D721Med (cell line): ENCODE measurements around the gene GDPD5.

Source experiments
- DNase-seq: peaks from one replicate; pipeline ENCODE4 v3.0.0; 2011; ENCODE audit warnings: low spot score; ENCODE audit not compliant: insufficient read length
- FAIRE-seq: peaks from 2 replicates; lab custom pipeline; 2011; peaks lifted over from hg19 to GRCh38; lab: Jason Lieb, UNC
- TF ChIP-seq, protein P1 (sequence below): IDR thresholded peaks from 2 replicates; pipeline ENCODE4 v1.5.1; 2012; ENCODE audit warnings: mild to moderate bottlenecking, control low read depth; ENCODE audit not compliant: insufficient read depth; ENCODE audit errors: missing control alignments

GDPD5 gene

GRCh38 chr11:75518204-75518549, 7.6 kb downstream of the GDPD5 start:
- TF ChIP-seq, protein P1, sequence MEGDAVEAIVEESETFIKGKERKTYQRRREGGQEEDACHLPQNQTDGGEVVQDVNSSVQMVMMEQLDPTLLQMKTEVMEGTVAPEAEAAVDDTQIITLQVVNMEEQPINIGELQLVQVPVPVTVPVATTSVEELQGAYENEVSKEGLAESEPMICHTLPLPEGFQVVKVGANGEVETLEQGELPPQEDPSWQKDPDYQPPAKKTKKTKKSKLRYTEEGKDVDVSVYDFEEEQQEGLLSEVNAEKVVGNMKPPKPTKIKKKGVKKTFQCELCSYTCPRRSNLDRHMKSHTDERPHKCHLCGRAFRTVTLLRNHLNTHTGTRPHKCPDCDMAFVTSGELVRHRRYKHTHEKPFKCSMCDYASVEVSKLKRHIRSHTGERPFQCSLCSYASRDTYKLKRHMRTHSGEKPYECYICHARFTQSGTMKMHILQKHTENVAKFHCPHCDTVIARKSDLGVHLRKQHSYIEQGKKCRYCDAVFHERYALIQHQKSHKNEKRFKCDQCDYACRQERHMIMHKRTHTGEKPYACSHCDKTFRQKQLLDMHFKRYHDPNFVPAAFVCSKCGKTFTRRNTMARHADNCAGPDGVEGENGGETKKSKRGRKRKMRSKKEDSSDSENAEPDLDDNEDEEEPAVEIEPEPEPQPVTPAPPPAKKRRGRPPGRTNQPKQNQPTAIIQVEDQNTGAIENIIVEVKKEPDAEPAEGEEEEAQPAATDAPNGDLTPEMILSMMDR: no peak
- FAIRE-seq (no peak), DNase-seq (no peak)

DNA sequence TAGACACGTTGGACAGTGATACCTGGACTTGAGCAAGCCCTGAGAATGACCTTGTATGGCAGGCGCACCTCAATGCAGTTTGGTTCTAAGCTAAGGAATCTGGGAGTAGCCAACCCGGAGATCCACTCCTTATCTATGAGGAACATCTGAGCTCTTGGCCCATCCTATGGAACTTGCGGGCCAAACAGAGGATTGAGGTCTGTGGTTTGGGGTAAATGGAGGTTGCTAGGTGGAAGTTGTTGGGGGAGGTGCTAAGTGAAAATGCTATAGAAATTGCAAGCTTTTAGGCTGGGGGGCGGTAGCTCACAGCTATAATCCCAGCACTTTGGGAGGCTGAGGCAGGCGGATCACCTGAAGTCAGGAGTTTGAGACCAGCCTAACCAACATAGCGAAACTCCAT, 8.9 kb downstream of the GDPD5 start:
- TF ChIP-seq, protein P1: no peak
- FAIRE-seq (no peak), DNase-seq (no peak)

GRCh38 chr11:75516140-75516539, 9.6 kb downstream of the GDPD5 start:
- DNase-seq (no peak), FAIRE-seq (no peak)
- TF ChIP-seq, protein P1: no peak

- DNase-seq (no peak), FAIRE-seq (no peak)
- TF ChIP-seq, protein P1: no peak
Measured at GRCh38 chr11:75514596-75514995, 11.1 kb downstream of the GDPD5 start.

DNA sequence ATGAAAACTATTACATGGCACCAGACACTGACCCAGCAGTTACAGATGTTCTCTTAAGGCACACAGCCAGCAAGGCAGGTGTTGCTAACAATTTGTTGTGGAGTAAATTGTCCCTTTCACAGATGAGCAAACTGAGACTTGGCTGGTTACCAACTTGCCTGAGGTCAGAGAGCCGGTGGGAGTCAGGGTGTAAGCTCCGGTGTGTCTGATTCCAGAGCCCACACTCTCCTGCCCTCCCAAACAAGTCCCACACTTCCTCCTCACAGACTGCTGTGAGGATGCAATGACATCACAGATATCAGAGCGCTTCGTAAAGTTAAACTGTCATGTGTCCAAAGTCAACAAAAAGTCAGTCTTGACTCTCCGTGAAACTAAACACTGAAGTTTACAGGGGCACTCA, 12.5 kb downstream of the GDPD5 start:
- TF ChIP-seq, protein P1: no peak
- FAIRE-seq (no peak), DNase-seq (no peak)

DNA sequence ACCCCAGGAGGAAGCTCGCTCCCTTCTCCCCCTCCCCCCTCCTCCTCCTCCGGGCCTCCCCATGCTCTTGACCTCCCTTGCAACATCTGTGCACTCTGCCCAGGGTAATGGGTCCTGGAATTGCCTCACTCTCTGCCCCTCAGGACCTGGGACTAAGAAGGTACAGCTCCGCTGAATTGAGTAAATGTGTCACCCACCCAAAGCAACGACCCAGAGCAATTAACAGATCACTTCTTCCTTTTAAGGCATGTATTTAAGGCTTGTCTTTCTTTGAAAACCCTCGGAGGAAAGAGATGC, 15.1 kb downstream of the GDPD5 start:
- no peak for FAIRE-seq
- DNase-seq: no peak
- TF ChIP-seq, protein P1: no peak

- FAIRE-seq: no peak
- TF ChIP-seq, protein P1: no peak
- no peak for DNase-seq
Measured at GRCh38 chr11:75510004-75510722, 15.6 kb downstream of the GDPD5 start.
